IMR-90 (cell line): ENCODE results near the gene SLC4A11. TPM values are rescaled to one million over a fixed set of nuclear protein-coding genes. Genes with fewer than 3 reads are reported as not detected.

Experiments
- ATAC-seq: fragments of 200-7000 bp; cut with Tn5 transposase; 2 replicates; pipeline ENCODE4 v1.9.1; 2020; ENCODE audit warnings: low read depth, mild to moderate bottlenecking, moderate library complexity
- BruUV-seq: library from RNA; stranded (reverse); fragments of 400-500 nt; replicated peaks from 2 replicates; lab custom pipeline; 2021; lab: Mats Ljungman, UMichigan
- CTCF ChIA-PET: fragments of 300-600 bp; formaldehyde crosslinking; extraction: SDS; loops from one replicate; lab custom pipeline; 2021; ENCODE audit warnings: antibody characterized with exemption; lab: Yijun Ruan, JAX
- POLR2A ChIA-PET: fragments of 300-600 bp; sonication (Branson Sonifier 250); formaldehyde crosslinking; loops from one replicate; lab custom pipeline; 2022; ENCODE audit warnings: antibody characterized with exemption; ENCODE audit not compliant: unreplicated experiment; lab: Charles Lee
- DNase-seq: peaks from one replicate; pipeline ENCODE4 v3.0.0; 2013
- H2AFZ ChIP-seq: replicated peaks from 2 replicates; pipeline ENCODE3; 2013; ENCODE audit warnings: low read length, mild to moderate bottlenecking; ENCODE audit not compliant: poor library complexity
- H2AK5ac ChIP-seq: 2 replicates; pipeline ENCODE4 v1.6.1; 2013; ENCODE audit warnings: low read depth, low read length, inconsistent platforms
- H2AK9ac ChIP-seq: replicated peaks from 2 replicates; pipeline ENCODE3; 2013; ENCODE audit warnings: mild to moderate bottlenecking, low read depth, low read length, moderate library complexity; ENCODE audit not compliant: poor library complexity
- H2BK120ac ChIP-seq: 2 replicates; pipeline ENCODE4 v1.6.1; 2013; ENCODE audit warnings: low read depth, low read length, inconsistent platforms
- H2BK15ac ChIP-seq: 3 replicates; pipeline ENCODE4 v1.6.1; 2013; ENCODE audit warnings: low read depth, low read length, inconsistent platforms
- H2BK20ac ChIP-seq: 2 replicates; pipeline ENCODE4 v1.6.1; 2013; ENCODE audit warnings: low read depth, mild to moderate bottlenecking, inconsistent platforms, low read length, moderate library complexity
- H2BK5ac ChIP-seq: 2 replicates; pipeline ENCODE4 v1.6.1; 2013; ENCODE audit warnings: mild to moderate bottlenecking, low read depth, low read length, inconsistent platforms; ENCODE audit not compliant: poor library complexity, severe bottlenecking
- H3K14ac ChIP-seq: replicated peaks from 2 replicates; pipeline ENCODE4 v1.6.1; 2013; ENCODE audit warnings: low read depth, low read length, inconsistent platforms
- H3K18ac ChIP-seq: 2 replicates; pipeline ENCODE4 v1.6.1; 2013; ENCODE audit warnings: low read depth, low read length, control low read depth
- H3K23ac ChIP-seq: 2 replicates; pipeline ENCODE4 v1.6.1; 2013; ENCODE audit warnings: low read depth, low read length, inconsistent platforms
- H3K27ac ChIP-seq: 2 replicates; pipeline ENCODE4 v1.5.1; 2013; ENCODE audit warnings: mild to moderate bottlenecking, control low read depth, low read length; ENCODE audit not compliant: insufficient read depth
- H3K27me3 ChIP-seq: 2 replicates; pipeline ENCODE4 v1.6.1; 2013; ENCODE audit warnings: low read length; ENCODE audit not compliant: control insufficient read depth, insufficient read depth
- H3K36me3 ChIP-seq: 2 replicates; pipeline ENCODE4 v1.6.1; 2013; ENCODE audit warnings: low read length, mixed read lengths; ENCODE audit not compliant: control insufficient read depth, insufficient read depth
- H3K4ac ChIP-seq: 2 replicates; pipeline ENCODE4 v1.6.1; 2013; ENCODE audit warnings: low read depth, low read length, inconsistent platforms
- H3K4me1 ChIP-seq: 2 replicates; pipeline ENCODE4 v1.6.1; 2013; ENCODE audit warnings: low read length, mixed read lengths; ENCODE audit not compliant: control insufficient read depth, insufficient read depth
- H3K4me2 ChIP-seq: 2 replicates; pipeline ENCODE4 v1.6.1; 2013; ENCODE audit warnings: low read depth, mild to moderate bottlenecking, control low read depth, low read length, moderate library complexity
- H3K4me3 ChIP-seq: 2 replicates; pipeline ENCODE4 v1.5.1; 2013; ENCODE audit warnings: low read depth, mild to moderate bottlenecking, control low read depth, low read length, moderate library complexity; ENCODE audit not compliant: insufficient read depth
- H3K56ac ChIP-seq: 2 replicates; pipeline ENCODE4 v1.6.1; 2013; ENCODE audit warnings: low read length, inconsistent platforms; ENCODE audit not compliant: insufficient read depth; ENCODE audit errors: extremely low read depth
- H3K79me1 ChIP-seq, 2 experiments: 2 replicates each; pipeline ENCODE4 v1.6.1; 2013; ENCODE audit warnings: low read length in 2 of 2, inconsistent platforms in 1 of 2, low read depth in 1 of 2
- H3K9ac ChIP-seq: 2 replicates; pipeline ENCODE4 v1.6.1; 2013; ENCODE audit warnings: low read depth, low read length, control low read depth
- H3K9me1 ChIP-seq: 2 replicates; pipeline ENCODE4 v1.6.1; 2013; ENCODE audit warnings: low read length, inconsistent platforms; ENCODE audit not compliant: insufficient read depth
- H3K9me3 ChIP-seq: 2 replicates; pipeline ENCODE4 v1.6.1; 2013; ENCODE audit warnings: low read length; ENCODE audit not compliant: control insufficient read depth, insufficient read depth
- H4K20me1 ChIP-seq: 2 replicates; pipeline ENCODE4 v1.6.1; 2013; ENCODE audit warnings: low read length, inconsistent platforms; ENCODE audit not compliant: insufficient read depth
- H4K5ac ChIP-seq: 2 replicates; pipeline ENCODE4 v1.6.1; 2013; ENCODE audit warnings: mild to moderate bottlenecking, low read depth, low read length, control low read depth
- H4K8ac ChIP-seq, 2 experiments: 2 replicates each; pipeline ENCODE4 v1.6.1; 2013; ENCODE audit warnings: low read depth in 2 of 2, low read length in 2 of 2, control low read depth in 1 of 2, inconsistent platforms in 1 of 2
- H4K91ac ChIP-seq: 2 replicates; pipeline ENCODE4 v1.6.1; 2013; ENCODE audit warnings: low read depth, low read length, inconsistent platforms; ENCODE audit not compliant: insufficient read depth
- BHLHE40 ChIP-seq: fragments of 150-350 bp; IDR thresholded peaks from 2 replicates; pipeline ENCODE4 v1.6.1; 2016; ENCODE audit warnings: mild to moderate bottlenecking, low read depth, low read length
- CEBPB ChIP-seq: IDR thresholded peaks from 2 replicates; pipeline ENCODE4 v1.6.1; 2012; ENCODE audit warnings: low read depth, low read length, improper control_type of control experiment
- CHD1 ChIP-seq: IDR thresholded peaks from 2 replicates; pipeline ENCODE4 v1.6.1; 2012; ENCODE audit warnings: low read depth, low read length, improper control_type of control experiment
- FOS ChIP-seq: fragments of 150-350 bp; IDR thresholded peaks from 2 replicates; pipeline ENCODE4 v1.6.1; 2016; ENCODE audit warnings: low read depth, low read length
- MAFK ChIP-seq: IDR thresholded peaks from 2 replicates; pipeline ENCODE4 v1.6.1; 2012; ENCODE audit warnings: low read depth, low read length, improper control_type of control experiment
- MAZ ChIP-seq: IDR thresholded peaks from 2 replicates; pipeline ENCODE4 v1.6.1; 2012; ENCODE audit warnings: low read depth, mild to moderate bottlenecking, low read length, improper control_type of control experiment, moderate library complexity, borderline replicate concordance
- MXI1 ChIP-seq: IDR thresholded peaks from 2 replicates; pipeline ENCODE4 v1.6.1; 2012; ENCODE audit warnings: low read depth, mild to moderate bottlenecking, low read length, moderate library complexity, borderline replicate concordance
- NFE2L2 ChIP-seq: fragments of 150-350 bp; IDR thresholded peaks from 2 replicates; pipeline ENCODE4 v1.6.1; 2016; ENCODE audit warnings: low read depth, mild to moderate bottlenecking, low read length
- POLR2A ChIP-seq: IDR thresholded peaks from 2 replicates; pipeline ENCODE4 v1.6.1; 2012; ENCODE audit warnings: mild to moderate bottlenecking, low read depth, low read length
- RCOR1 ChIP-seq: IDR thresholded peaks from 2 replicates; pipeline ENCODE4 v1.6.1; 2012; ENCODE audit warnings: mild to moderate bottlenecking, low read length, improper control_type of control experiment; ENCODE audit not compliant: insufficient replicate concordance
- RFX5 ChIP-seq: IDR thresholded peaks from 2 replicates; pipeline ENCODE4 v1.8.0; 2012; ENCODE audit warnings: low read depth, mild to moderate bottlenecking, low read length, moderate library complexity
- SMC3 ChIP-seq: fragments of 150-350 bp; IDR thresholded peaks from 2 replicates; pipeline ENCODE4 v1.6.1; 2016; ENCODE audit warnings: low read depth, mild to moderate bottlenecking, antibody characterized with exemption, low read length, moderate library complexity
- WGBS, 2 experiments: methylation state at CpG; one replicate each; pipeline versions ENCODE4 v1.1.5 to v1.1.7; 2013; ENCODE audit warnings: missing lambda C conversion rate in 2 of 2; ENCODE audit not compliant: insufficient read length in 1 of 2; ENCODE audit errors: extremely low coverage in 2 of 2; 5-methylcytosine and 5-hydroxymethylcytosine counted together
- dilution Hi-C: fragments of 300-500 bp; cut with HindIII; formaldehyde crosslinking; loops from one replicate; pipeline ENCODE4 v1.14.3; 2018; ENCODE audit warnings: low sequenced_read_pairs; ENCODE audit not compliant: unreplicated experiment
- in situ Hi-C: fragments of 300-500 bp; cut with MboI; formaldehyde crosslinking; loops from 3 replicates; pipeline ENCODE4 v1.14.3; 2019; ENCODE audit warnings: low sequenced_read_pairs, inconsistent platforms, mixed read lengths
- intact Hi-C: fragments of 100-400 bp; cut with micrococcal nuclease; formaldehyde crosslinking; loops from 2 replicates; pipeline ENCODE4 v1.10.0; 2022
- polyA plus RNA-seq, 3 experiments: library from polyadenylated mRNA; depleted of rRNA; stranded (reverse); fragments of >200 nt; gene quantifications; 2 replicates each; pipeline ENCODE4 v1.2.3, GENCODE V29; 2012; ENCODE audit warnings: low replicate concordance in 1 of 3
- total RNA-seq: library from RNA; depleted of rRNA; stranded (reverse); fragments of >200 nt; gene quantifications from 2 replicates; pipeline ENCODE4 v1.2.3, GENCODE V29; 2012
- TF ChIP-seq, protein P1 (sequence below): conservative IDR thresholded peaks from 2 replicates; pipeline ENCODE4 v1.5.1; 2012; ENCODE audit warnings: mild to moderate bottlenecking, low read depth, low read length, improper control_type of control experiment
- TF ChIP-seq, protein P2 (sequence below): fragments of 150-350 bp; IDR thresholded peaks from 2 replicates; pipeline ENCODE4 v1.6.1; 2016; ENCODE audit warnings: low read depth, mild to moderate bottlenecking, low read length, moderate library complexity, borderline replicate concordance
- TF ChIP-seq, protein P3 (sequence below): fragments of 150-350 bp; IDR thresholded peaks from 2 replicates; pipeline ENCODE4 v1.6.1; 2017; ENCODE audit warnings: mild to moderate bottlenecking, antibody characterized with exemption, low read length, low read depth

The SLC4A11 gene
- total and polyA plus RNA-seq, 2 of the 4 experiments (the other 2 are of a cell fraction), result 0.36 to 0.79 TPM

DNA sequence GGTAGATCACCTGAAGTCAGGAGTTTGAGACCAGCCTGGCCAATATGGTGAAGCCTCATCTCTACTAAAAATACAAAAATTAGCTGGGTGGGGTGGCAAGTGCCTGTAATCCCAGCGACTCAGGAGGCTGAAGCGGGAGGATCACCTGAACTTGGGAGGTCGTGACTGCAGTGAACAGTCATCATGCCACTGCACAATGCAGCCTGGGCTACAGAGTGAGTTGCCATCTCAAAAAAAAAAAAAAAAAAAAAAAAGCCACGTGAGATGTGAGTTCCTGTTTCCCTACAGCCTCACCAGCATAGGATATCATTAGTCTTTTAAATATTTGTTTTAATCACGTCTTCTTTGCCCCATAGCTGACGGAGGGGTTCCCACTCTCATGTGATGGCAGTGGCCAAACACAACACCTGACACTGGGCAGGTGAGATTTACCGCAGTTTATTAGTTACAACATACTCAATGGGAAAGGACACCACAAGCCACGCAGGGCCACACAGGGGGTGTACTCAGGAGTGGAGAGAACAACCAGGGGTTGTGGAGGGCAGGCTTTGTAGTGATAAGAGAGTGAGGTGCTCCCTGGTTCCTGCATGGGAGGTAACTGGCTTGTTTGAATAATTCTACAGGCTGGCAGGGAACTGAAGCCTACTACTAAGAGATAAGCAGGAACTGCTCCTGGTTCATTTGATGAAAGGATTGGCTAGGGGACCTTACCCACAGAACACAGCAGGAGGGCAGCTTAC lies 61.1 kb downstream of the SLC4A11 start:
- H3K9ac ChIP-seq, result no peak overlapping the region
- H3K4me3 ChIP-seq, result no peak overlapping the region
- peak overlapping the region; percentile 49 for H2AFZ ChIP-seq
- intact Hi-C loops, result no loop called here
- dilution Hi-C loops, result no loop called here
- no peak overlapping the region for H4K91ac ChIP-seq
- no peak overlapping the region for H4K8ac ChIP-seq
- H3K9me1 ChIP-seq, result no peaks in the 10 kb centered on the region
- in situ Hi-C loops, result no loop called here
- ATAC-seq (no peak), DNase-seq (no peak)
- no peak overlapping the region for H4K5ac ChIP-seq
- BruUV-seq, result no TSS peak
- no peak overlapping the region for H3K4me2 ChIP-seq
- H3K14ac ChIP-seq, result no peak overlapping the region
- no peak overlapping the region for H3K18ac ChIP-seq
- no peaks in the 10 kb centered on the region; the same call in 1 of the 2 replicates for H3K4me1 ChIP-seq
- no peak overlapping the region for H2BK15ac ChIP-seq
- ChIA-PET CTCF (no interaction called here), POLR2A (no interaction called here)
- no peak overlapping the region for H2BK20ac ChIP-seq
- no peaks in the 10 kb centered on the region for H3K36me3 ChIP-seq
- 0 out of 2 replicates have a peak overlapping the region, but pooled peaks have one; percentile 20 for H3K23ac ChIP-seq
- H3K56ac ChIP-seq, result no peak overlapping the region
- H3K9me3 ChIP-seq, result no peaks in the 10 kb centered on the region
- no peak overlapping the region for H2BK120ac ChIP-seq
- H2AK9ac ChIP-seq, result no peak overlapping the region
- H3K27ac ChIP-seq, result no peak overlapping the region
- WGBS, 2 experiments, result 80% methylated on average over 1 of the region's 8 CpGs; no CpG with 5 or more reads in 1 of the 2 experiments
- no peak overlapping the region for H3K4ac ChIP-seq
- peaks cover 0 to 8% of the 10 kb centered on the region in 2 experiments; a peak in 2 of 4 replicates for H3K79me1 ChIP-seq
- H2AK5ac ChIP-seq, result no peak overlapping the region
- no peaks in the 10 kb centered on the region for H3K27me3 ChIP-seq
- no peak overlapping the region for H2BK5ac ChIP-seq
- no peaks in the 10 kb centered on the region for H4K20me1 ChIP-seq
- TF ChIP-seq CHD1, result no peak
- no peak for TF ChIP-seq RCOR1
- TF ChIP-seq FOS, result no peak
- TF ChIP-seq POLR2A, result no peak
- TF ChIP-seq, protein P1, sequence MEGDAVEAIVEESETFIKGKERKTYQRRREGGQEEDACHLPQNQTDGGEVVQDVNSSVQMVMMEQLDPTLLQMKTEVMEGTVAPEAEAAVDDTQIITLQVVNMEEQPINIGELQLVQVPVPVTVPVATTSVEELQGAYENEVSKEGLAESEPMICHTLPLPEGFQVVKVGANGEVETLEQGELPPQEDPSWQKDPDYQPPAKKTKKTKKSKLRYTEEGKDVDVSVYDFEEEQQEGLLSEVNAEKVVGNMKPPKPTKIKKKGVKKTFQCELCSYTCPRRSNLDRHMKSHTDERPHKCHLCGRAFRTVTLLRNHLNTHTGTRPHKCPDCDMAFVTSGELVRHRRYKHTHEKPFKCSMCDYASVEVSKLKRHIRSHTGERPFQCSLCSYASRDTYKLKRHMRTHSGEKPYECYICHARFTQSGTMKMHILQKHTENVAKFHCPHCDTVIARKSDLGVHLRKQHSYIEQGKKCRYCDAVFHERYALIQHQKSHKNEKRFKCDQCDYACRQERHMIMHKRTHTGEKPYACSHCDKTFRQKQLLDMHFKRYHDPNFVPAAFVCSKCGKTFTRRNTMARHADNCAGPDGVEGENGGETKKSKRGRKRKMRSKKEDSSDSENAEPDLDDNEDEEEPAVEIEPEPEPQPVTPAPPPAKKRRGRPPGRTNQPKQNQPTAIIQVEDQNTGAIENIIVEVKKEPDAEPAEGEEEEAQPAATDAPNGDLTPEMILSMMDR, result no peak
- no peak for TF ChIP-seq RFX5
- no peak for TF ChIP-seq CEBPB
- TF ChIP-seq MAFK, result no peak
- TF ChIP-seq BHLHE40, result no peak
- TF ChIP-seq, protein P2, sequence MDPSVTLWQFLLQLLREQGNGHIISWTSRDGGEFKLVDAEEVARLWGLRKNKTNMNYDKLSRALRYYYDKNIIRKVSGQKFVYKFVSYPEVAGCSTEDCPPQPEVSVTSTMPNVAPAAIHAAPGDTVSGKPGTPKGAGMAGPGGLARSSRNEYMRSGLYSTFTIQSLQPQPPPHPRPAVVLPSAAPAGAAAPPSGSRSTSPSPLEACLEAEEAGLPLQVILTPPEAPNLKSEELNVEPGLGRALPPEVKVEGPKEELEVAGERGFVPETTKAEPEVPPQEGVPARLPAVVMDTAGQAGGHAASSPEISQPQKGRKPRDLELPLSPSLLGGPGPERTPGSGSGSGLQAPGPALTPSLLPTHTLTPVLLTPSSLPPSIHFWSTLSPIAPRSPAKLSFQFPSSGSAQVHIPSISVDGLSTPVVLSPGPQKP, result no peak
- TF ChIP-seq, protein P3, sequence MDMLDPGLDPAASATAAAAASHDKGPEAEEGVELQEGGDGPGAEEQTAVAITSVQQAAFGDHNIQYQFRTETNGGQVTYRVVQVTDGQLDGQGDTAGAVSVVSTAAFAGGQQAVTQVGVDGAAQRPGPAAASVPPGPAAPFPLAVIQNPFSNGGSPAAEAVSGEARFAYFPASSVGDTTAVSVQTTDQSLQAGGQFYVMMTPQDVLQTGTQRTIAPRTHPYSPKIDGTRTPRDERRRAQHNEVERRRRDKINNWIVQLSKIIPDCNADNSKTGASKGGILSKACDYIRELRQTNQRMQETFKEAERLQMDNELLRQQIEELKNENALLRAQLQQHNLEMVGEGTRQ, result no peak
- no peak for TF ChIP-seq MXI1
- TF ChIP-seq SMC3, result no peak
- no peak for TF ChIP-seq MAZ
- TF ChIP-seq NFE2L2, result no peak
